Activated T-cell treated with anti-CD3 and anti-CD28 coated beads for 48 hours (primary cell): ENCODE measurements around the gene TOR1A.

Experiments
- DNase-seq: peaks from one replicate; pipeline ENCODE4 v3.0.0-alpha.2; 2020; ENCODE audit warnings: low read depth

TOR1A gene, protein sequence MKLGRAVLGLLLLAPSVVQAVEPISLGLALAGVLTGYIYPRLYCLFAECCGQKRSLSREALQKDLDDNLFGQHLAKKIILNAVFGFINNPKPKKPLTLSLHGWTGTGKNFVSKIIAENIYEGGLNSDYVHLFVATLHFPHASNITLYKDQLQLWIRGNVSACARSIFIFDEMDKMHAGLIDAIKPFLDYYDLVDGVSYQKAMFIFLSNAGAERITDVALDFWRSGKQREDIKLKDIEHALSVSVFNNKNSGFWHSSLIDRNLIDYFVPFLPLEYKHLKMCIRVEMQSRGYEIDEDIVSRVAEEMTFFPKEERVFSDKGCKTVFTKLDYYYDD

DNA sequence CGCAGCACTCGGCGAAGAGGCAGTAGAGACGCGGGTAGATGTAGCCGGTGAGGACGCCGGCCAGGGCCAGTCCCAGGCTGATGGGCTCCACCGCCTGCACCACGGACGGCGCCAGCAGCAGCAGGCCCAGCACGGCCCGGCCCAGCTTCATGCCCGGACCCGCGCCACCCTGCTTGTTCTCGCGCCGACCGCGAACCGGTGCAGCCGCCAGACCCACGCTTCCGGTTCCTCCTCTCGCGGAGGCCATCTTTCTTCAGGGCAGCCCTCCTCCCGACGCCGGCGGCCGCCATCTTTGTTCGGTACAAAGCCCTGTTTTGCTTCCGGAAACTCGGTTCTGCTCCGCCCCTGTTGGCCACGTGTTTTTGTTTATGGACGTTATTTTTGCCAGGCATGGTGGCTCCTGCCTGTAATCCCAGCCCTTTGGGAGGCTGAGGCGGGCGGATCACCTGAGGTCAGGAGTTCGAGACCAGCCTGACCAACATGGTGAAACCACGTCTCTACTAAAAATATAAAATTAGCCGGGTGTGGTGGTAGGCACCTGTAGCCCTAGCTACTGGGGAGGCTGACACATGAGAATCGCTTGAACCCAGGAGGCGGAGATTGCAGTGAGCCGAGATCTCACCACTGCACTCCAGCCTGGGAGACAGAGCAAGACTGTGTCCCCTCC is at the start of gene TOR1A:
Gene TOR1A, minus strand, starts transcription at position 202 of the 667 bp plus-strand sequence. Its CDS starts 51 bp downstream, at position 151.
- DNase-seq = peak; percentile 90

DNA sequence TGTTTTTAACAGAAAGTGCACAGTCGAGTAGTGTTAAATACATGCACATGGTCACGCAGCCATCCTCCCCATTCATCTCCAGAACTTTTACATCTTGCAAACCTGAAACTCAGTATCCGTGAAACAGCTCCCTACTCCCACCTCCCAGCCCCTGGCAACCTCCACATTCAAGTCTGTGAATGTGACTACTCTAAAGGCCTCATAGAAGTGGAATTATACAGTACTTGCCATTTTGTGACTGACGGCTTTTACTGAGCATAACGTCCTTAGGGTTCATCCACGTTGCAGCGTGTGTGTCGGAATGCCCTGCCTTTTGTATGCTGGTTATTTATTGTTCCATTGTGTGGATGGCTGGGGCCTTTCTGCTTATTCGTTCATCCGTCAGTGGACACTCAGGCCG is 47.1 kb upstream of the TOR1A start:
- DNase-seq = no peak

DNA sequence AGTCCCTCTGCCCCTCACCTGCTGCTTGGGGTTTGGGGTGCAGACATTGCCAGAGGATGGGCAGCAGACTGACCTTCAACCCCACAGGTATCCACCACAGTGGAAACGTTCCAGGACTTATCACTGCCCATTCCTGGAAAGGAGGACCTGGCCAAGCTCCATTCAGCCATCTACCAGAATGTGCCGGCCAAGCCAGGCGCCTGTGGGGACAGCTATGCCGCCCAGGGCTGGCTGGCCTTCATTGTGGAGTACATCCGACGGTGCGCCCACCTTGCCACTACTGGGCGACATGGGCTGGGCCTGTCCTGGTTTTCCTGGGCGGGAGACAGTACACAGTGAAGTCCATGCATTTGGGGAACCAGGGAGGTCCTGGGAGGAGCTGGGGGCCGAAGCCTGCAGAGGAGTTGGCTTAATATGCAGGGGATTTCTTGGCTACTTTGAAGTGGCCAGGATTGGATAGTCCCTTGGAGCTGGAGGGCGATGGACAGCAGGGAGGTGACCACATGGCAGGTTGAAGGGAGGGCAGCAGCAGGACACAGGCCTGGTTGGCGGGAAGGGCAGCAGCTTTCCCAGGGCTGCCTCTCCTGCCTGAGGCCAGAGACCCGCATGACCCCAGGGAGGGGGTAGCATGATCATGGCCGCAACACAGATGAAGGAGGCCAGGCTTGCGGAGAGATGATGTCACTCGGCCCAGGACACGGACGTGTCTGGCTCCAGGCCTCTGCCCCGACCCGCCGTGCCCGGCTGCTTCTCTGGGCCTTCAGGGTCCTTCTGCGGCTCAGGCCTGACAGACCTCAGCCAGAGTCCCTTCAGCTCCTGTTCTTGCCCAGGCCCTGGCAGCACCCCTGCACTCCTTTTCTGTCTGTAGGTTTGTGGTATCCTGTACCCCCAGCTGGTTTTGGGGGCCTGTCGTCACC is 45.9 kb upstream of the TOR1A start:
- DNase-seq = no peak

DNA sequence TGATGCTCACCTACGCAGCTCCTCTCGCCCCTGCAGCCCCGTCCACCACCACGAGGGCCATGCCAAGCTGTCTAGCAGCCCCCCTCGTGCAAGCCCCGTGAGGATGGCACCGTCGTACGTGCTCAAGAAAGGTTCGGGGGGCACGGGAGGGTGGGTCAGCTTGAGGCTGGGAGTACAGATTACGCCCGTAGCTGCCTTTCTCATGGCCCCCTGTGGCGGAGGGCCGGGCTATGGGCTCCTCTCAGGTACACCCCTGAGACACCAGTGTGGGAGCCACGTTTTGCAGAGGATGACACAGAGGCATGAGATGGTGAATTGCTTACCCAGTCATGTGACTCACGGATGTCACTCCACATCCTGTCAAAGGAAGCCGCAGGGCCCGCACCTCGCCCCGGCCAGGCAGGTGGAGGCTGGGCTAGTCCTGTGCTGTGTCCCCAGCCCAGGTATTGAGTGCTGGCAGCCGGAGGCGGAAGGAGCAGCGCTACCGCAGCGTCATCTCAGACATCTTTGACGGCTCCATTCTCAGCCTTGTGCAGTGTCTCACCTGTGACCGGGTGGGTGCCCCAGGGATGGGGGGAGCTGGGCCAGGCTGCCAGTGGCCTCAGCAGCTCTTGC is 45.0 kb upstream of the TOR1A start:
- DNase-seq = peak; percentile 75

DNA sequence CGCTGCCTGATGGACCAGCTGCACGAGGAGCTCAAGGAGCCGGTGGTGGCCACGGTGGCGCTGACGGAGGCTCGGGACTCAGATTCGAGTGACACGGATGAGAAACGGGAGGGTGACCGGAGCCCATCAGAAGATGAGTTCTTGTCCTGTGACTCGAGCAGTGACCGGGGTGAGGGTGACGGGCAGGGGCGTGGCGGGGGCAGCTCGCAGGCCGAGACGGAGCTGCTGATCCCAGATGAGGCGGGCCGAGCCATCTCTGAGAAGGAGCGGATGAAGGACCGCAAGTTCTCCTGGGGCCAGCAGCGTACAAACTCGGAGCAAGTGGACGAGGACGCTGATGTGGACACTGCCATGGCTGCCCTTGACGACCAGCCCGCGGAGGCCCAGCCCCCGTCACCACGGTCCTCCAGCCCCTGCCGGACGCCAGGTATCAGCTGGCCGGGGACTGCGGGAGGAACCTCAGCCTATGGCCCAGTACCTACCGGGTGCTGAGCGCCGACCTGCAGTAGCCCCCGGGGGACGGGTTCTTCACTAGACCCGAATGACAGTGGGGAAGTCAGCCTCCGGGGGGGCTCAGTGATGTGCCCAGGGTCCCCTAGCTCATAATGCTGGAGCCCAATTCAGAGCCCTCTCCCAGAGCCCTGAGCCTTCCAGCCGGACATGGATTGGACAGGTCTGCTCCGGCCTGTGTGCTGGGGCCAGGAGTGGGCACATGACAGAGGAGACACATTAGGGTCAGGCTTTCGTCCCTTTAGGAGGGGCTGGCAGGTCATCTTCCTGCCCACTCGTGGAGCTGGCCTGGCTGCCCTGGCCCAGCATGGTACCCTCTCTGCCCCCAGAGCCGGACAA is 44.3 kb upstream of the TOR1A start:
- no peak for DNase-seq

DNA sequence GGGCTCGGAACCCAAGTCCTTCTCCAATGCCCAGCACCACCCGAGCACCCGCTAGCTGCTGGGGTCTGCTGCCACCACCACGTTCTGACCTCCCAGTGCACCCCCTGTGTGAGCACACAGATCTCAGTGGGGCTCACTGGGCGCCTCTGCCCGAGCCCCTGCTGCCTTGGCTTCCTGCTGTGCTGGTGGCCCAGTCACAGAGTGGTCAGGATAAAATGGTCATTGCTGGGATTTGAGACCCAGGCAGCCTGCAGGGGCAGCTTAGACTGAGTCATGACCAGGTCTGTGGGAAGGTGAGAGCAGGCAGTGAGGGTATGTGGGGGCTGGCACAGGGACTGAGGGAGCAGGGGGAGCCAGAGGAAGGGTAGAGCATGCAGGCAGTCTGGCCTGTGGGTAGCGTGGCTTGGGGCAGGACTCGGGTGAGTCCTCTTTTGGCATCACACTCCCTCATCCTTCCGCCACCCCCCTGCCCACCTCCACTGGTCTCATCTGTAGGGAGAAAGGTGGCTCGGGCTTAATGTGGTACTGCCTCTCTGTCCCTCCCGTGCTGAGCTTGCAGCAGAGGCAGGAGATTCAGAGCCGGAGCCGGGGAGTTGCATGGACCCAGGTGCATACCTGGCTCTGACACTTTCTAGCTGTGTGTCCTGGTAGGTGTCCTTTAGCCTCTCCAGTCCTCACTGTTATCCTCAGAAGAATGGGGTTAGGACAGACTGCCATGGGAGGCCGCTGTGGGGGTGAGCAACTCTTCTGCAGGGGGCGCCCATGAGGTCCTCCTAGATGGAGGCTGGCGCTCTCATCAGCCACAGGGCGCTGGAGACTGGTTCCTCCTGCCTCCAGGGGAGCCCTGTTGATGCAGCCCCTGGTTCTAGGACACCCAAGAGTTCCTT is 43.4 kb upstream of the TOR1A start:
- peak; percentile 32 for DNase-seq

DNA sequence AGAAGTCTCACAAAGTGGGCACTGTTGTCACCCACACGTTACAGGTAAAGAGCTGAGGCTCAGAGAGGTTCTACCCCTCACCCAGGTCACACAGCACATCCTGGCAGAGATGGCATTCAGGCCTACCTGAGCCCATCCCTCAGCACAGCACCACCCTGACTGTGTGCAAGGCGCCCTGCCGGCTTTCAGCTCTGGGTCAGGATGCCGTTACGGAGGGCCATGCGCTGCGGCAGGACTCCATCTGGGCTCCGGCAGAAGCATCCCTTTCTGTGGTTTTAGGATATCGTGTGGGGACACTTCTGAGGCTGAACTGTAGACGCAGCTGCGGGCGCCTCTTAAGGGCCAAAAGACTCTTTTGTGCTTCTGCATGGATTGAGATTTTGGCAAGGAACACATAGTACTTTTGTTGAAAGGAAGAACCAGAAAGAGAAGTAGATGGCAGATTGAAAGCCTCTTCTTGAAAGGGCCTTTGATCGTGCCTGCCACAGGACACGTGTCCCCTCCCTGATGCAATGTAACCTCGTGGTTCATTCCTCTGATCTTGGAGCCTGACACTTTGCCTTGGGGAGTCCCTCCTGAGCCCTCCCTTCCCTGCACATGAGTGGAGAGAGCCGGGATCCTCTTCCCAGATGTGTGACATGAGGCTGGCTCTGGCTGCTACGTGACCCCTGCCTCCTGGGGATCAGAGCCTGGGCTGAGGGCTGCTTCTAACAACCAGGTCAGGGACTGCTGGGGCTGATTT is 42.6 kb upstream of the TOR1A start:
- no peak for DNase-seq

DNA sequence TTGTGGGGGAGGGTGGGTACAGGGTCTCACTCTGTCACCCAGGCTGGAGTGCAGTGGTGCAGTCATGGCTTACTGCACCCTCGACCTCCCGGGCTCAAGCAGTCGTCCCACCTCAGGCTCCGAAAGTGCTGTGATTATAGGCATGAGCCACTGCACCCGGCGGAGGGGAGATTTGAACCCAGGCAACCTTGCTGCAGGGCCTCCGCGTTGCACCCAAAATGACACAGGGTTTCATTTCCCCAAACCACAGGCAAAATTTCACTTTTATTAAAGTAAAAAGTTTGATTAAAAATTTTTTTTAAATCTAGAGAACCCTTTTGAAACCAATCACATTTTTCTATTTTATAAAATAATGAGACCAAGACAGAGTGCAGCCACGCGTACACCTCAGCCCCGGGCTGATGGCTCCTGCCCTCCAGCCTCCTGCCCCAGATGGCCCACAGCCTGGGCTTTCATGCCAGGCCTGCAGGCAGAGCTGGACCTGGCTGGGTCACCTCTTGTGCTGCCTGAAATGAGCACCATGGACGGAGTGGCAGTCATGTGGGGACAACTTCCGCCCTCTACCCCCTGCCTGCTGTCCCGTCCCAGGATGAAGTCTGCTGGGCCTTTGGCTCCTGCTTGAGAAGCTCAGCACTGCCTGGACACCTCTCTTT is 41.9 kb upstream of the TOR1A start:
- no peak for DNase-seq

DNA sequence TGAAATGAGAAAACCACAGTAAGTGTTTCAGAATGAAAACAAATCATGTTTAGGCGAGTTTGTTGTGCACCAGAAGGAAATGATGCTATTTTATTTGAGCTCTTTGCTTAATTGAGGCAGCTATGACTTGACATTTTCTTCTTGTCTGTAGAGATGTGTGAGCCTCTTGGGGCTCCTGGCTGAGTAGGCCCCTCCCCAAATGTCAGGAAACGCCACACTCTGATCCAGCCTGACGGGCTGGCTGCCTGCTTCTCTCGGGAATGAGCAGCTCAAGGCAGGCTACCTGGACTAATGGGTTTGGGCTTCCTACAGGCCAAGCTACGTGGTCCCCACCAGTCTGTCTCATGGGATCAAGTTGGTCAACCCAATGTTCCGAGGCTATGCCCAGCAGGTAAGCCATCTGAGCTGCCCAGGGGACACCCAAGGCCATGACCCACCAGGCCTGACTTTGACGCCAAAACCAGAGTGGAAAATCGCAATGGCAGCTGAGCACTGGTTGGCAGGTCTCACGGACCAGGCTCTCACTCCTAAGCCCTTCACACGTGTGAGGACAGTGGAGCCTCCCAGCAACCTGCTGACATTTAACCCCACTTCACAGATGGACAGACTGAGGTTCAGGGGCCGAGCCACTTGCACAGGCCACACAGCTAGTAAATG is 41.2 kb upstream of the TOR1A start:
- DNase-seq = no peak

DNA sequence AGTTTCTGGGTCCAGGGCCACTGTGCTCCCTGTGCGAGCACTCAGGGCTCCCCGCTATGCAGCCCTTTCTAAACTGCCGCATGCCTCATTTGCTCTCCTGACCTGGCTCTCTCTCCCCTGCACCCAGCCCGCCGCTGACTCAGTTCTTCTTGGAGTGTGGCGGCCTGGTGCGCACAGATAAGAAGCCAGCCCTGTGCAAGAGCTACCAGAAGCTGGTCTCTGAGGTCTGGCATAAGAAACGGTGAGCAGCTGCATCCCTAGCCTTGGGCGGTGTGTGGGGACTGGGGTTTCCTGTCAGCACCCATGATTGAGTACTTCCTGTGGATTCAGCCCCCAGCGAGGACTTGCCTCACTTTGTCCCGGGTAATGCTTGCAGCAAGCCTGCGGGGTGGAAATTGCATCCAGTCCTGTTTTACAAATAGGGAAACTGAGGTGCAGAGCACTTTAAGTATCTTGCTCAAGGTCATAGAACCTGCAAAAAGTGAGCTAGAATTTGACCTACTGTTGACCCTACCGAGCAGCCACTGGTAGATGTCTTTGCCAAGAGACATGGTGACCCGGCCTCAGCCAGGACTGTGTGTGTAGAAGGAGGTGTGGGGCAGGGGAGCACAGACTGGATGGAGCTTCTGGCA is 39.2 kb upstream of the TOR1A start:
- peak; percentile 66 for DNase-seq

DNA sequence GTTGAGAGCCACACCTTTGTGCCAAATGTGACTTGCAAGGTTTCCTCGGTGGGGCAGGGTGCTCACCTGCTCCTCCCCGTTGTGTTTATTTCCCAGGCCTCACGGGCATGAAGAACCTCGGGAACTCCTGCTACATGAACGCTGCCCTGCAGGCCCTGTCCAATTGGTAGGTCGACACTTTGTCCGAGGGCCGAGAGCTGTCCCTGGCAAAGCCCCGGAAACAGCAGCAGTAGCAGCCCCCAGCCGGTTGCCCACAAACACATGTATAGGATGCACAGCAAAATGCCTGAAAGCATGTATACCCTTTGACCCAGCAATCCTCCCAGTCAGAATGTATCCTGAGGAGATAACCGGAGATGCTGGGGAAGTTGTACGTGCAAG is 37.5 kb upstream of the TOR1A start:
- DNase-seq = no peak

DNA sequence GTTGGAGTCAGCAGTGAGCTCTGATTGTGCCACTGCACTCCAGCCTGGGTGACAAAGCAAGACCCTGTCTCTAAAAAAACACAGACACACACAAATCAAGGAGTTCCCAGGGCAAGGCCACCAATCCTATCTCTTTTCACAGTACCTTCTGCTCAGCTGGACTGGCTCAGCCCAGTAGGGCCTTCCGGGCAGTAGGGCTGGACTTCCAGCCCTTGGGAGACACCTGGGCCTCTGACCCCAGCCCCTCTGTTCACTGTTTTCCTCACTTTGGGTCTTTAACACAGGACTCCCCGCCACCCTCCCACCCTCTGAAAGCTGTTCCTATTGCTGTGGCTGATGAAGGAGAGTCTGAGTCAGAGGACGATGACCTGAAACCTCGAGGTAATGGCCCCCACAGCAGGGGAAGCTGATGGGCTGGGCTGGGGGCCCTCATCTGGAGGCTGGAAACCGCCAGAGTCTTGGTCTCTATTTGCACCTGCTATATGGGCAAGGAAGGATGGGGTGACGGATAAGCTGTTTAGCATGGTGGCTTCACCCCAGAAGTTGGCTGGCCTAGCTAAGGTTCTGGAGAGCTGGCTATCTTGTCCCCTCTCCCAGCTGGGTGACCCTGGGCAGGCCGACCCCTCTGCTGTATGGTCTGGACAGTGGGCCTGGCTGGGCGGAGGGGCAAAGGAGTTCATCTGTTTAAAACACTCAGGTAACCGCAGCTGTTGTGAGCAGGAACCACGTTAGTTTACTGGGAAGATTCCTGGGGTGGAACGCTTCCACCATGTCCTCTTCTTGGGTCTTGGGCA is 36.9 kb upstream of the TOR1A start:
- no peak for DNase-seq

DNA sequence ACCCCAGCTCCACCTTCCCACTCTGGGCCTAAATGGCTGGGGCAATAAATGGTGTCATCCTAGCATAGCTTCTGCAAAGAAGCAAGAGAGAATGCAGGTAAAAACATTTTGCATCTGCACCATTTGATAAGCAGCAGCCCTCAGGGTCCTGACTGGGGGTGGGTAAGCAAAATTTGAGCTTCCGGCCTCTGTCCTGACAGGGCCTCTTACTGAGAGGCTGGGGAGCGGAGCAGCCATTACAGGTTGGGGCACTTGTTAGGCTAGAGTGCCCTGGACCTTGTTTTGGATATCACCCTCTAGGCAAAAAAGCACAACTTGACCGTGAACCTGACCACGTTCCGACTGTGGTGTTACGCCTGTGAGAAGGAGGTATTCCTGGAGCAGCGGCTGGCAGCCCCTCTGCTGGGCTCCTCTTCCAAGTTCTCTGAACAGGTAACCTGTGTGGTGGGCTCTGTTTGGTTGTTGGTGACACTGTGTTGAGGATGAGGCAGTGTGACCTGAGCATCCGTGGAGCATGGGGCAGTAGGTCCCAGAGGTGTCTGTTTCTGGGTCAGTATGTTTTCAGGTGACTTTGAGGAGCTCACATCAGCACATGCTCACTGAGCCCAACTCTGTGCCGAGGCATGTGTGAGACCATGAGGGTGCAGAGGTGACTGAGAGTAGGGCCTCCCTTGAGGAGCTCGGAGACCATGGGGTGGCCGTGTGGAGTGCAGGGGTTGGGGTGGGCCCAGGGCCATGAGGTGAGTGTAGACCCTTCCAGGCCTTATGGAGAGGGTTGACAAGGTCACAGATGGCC is 34.4 kb upstream of the TOR1A start:
- no peak for DNase-seq

DNA sequence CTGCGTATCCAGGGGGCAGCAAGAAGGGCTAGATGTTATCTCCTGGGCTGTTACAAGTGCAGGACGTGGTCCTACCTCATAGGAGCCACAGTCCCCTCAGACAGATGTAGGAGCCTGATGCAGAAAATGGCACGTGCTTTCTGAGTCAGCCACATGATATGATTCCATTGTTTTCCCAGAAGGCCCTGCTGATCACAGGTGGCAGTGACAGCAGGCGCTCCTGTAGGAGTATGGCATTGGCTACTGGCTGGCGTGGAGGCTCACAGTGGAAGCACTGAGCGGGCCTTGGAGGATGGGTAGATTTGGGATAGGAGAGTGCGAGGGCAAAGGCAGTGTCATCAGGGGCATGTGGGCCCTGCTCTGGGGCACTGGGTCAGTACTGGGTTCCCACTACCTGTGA is 33.3 kb upstream of the TOR1A start:
- DNase-seq = no peak

DNA sequence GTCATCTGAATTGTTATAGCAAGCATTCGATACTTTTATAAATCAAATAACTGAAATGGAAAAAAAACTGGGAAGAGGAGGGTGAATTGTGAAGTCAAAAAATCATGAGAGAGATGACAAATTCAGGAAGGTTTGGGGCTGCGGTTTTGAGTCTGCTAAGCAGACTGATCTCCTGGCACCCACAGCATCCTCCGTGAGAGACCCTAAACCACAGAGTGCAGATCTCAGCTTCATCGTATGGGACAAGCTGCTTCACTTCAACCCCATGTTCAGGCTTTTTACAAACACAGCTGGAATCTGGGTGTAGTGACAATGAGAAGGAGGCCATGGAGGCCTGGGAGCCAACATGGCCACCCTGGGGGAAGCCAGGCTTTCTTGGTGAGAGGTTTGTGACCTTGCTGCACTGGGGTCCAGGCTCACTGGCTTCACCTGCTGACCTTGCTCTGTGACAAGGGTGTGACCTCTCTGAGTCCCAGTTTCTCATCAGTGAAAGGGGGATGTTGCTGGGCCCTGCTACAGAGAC is 30.7 kb upstream of the TOR1A start:
- DNase-seq = no peak

DNA sequence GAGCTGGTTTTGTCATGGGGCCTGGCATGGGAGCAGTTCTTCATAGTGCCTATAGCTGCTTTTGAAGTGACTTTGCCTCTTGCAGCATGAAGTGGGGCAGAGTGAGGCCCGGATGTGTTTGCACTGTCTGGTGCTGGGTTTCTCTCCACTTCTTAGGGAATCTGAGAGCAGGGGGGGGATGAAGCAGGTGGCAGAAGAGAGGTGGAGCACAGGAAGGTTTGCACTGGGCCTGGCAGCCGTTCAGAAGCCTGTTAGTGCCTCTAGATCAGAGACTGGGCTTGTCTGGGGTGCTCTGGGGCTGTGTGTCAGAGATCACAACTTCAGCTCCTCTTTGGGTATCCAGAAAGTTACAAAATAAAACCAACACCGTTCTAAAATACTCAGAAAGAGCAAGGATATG is 29.7 kb upstream of the TOR1A start:
- DNase-seq = no peak
